ENCODE measurements around the gene SRD5A1.

The SRD5A1 gene

GRCh38 chr5:6632888-6633468 is at the start of gene SRD5A1, which contains the start of gene NSUN2:
Gene SRD5A1, plus strand, starts transcription at chr5:6633440. Its CDS starts 137 bp downstream, at chr5:6633577.
Gene NSUN2, minus strand, starts transcription at chr5:6633044. Its CDS starts 65 bp downstream, at chr5:6632979.
- intact Hi-C loops (cut with DNase I): loop anchor here (1.0 to 10.0 kb wide), 2 partner anchors 79 to 112 kb away; no protein-coding TSS in a partner anchor
- DNase-seq: peak; percentile 81 to 99 (median 90)

DNA sequence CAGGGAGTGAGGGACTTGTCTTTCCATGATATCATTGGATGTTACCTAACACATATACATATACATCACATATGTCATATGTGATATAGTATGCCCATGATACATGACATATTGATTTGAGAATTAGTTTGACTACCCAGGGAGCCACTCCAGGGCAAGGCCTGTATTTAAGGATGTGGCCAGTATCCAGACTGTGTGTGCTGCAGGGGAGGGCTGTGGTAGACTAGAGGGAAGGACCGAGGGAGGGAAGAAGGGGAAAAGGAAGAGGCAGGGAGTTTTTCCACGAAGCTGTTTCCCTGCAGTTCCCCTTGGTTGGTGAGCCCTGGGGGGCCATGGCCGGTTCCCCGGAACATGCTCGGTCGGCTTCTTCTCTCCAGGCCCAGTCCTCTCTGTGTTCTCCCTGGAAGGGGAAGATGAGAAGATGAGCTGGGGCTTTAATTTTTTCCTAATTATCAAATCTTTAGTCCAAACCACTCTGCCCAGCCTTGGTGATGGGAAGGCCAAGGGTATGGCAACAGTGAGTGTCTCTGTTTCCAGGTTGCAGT is 49.1 kb upstream of the SRD5A1 start:
- intact Hi-C loops (cut with DNase I): loop anchor here (10.0 kb wide), 1 partner anchor 209 kb away; the partner anchor contains the start of gene MED10
- DNase-seq: no peak

DNA sequence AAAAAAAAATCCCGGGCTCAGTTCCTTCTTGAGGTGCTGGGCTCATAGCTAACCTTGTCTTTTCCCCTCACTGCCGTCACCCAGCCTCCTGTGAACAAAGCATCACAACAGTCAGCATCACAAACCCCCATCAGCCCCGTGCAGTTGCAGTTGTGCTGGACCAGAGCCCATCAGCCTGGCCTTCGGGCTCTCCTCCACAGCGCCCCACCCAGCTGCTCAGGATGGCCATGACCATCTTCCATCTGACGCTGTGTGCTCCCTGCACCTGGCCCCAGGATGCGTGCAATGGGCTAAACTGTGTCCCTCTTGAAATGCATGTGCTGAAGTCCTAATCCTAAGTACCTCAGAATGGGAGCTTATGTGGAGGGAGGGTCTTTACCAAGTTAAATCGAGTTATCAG is 48.5 kb upstream of the SRD5A1 start:
- peak in 1 of 10 donors; percentile 84 for DNase-seq
- intact Hi-C loops (cut with DNase I): loop anchor here (10.0 kb wide), 1 partner anchor 210 kb away; the partner anchor contains the start of gene MED10

DNA sequence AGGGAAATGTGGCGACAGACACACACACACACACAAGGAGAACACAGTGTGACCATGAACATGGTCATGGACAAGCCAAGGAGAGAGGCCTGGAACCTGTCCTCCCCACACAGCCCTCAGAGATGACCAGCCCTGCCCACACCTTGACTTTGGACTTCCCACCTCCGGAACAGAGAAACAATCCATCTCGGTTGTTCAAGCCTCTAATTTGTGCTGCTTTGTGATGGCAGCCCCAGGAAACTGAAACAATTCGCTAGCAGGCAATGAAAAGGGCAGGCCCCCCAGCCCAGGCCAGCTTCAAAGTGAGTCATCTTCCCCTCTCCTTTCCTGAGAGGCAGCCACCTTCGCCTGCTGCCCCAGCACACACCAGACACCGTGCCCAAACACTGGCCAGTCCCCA is 48.1 kb upstream of the SRD5A1 start:
- intact Hi-C loops (cut with DNase I): loop anchor here (10.0 kb wide), 1 partner anchor 210 kb away; the partner anchor contains the start of gene MED10

DNA sequence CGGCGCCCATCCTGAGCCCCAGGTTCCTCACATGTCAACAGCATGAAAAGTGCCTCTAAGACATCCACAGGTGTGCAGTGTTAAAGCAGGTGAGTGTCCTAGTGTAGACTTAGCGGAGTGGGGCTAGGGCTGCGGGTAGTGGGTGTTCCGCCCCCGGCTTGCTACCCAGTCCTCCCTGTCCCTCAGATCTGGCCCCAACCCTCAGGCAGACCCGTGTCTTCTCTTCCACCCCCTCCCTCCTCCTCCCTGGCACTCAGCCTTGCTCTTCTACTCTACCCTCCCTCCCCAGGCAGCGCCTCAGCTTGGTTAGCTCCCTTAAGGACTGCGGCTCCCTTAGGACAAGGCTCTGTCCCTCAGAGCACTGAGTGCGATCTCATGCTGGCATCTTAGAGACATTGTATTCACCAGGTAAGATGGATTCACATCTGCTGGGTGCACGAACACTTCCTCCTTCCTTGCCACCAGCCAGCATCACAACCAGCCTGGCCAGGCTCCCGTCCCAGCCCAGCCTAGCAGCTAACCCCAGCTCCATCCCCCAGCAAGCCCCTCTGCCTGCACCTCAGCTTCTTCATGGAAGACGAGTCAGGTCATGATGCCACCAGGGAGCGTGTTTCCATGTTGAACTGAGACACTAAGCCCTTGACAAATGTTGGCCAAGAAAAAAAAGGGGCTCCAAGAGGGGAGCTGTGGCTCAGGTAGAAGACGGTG is 47.1 kb upstream of the SRD5A1 start:
- intact Hi-C loops (cut with DNase I): loop anchor here (10.0 kb wide), 1 partner anchor 211 kb away; the partner anchor contains the start of gene MED10
- DNase-seq: peak in 1 of 10 donors; percentile 37

More for the DNA sequence above, 48.1 kb upstream of the SRD5A1 start:
- DNase-seq: peak in 1 of 10 donors; percentile 44

GRCh38 chr5:6586647-6587042 is 46.6 kb upstream of the SRD5A1 start:
- DNase-seq: no peak
- intact Hi-C loops (cut with DNase I): loop anchor here (10.0 kb wide), 1 partner anchor 212 kb away; the partner anchor contains the start of gene MED10

GRCh38 chr5:6587171-6587570 is 46.1 kb upstream of the SRD5A1 start:
- no peak for DNase-seq
- intact Hi-C loops (cut with DNase I): loop anchor here (10.0 kb wide), 1 partner anchor 212 kb away; the partner anchor contains the start of gene MED10

- no peak for DNase-seq
- intact Hi-C loops (cut with DNase I): no loop called here
Measured at GRCh38 chr5:6590581-6590980, 42.7 kb upstream of the SRD5A1 start.

- intact Hi-C loops (cut with DNase I): no loop called here
- DNase-seq: peak in 1 of 10 donors; percentile 77
Measured at GRCh38 chr5:6591671-6592288, 41.5 kb upstream of the SRD5A1 start.

DNA sequence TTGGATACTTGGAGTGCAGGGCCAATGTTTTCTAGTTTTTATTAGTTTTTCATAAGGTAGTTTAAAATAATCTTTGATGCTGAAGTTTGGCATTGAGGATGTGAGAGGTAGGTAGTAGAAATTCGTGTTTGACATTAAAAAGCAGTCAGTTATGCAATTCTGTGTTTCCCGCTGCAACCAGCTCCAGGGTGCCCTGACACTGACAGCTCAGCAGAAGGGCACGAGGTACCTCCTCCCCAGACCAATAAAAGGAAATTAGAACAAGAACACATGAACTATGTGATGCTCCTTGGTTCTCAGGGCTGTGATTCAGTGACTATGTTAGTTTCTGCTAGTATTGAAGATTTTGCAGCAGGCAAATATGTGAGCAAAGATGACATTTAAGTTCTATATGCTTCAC is 40.6 kb upstream of the SRD5A1 start:
- intact Hi-C loops (cut with DNase I): no loop called here
- peak in 1 of 10 donors; percentile 14 for DNase-seq

DNA sequence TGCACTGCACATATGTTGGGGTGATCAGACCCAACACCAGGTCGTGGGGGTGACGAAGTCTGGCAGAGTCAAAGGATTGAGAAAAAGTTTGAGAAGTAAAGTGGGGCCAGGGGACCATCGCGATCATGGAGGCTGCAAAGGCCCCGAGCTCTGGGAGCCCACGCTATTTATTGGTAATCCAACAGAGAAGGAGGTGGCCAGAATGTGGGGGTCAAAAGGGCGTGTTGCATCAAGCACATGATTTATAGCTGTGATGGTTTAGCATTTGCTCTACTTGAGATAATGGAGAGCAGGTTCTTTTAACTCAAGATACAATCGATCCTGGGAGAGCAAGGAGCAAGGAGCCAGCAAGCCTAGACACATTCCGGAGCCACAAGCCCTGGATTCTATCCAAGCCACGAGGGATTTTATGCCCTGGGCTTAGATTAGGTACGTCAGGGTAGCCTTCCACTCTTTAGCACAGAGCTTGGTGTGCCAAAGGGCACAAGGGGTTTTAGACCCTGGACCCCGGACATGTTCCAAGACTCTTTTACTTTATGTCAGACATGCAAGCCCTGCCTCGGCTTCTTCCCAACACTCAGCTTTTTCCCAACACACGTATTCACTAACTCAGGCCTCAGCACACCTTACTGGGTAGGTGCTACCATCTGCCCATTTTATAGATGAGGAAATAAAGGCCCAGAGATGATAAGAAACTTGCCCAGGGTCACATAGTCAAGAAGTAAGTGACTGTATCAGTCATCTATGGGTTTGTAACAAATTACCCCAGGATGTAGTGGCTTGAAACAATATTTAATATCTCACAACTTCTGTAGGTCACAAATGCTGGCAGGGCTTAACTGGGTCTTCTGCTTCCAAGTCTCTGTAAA is 39.9 kb upstream of the SRD5A1 start:
- intact Hi-C loops (cut with DNase I): no loop called here
- DNase-seq: peak in 1 of 10 donors; percentile 43

- DNase-seq: no peak
- intact Hi-C loops (cut with DNase I): no loop called here
Measured at GRCh38 chr5:6594066-6594465, 39.2 kb upstream of the SRD5A1 start.

DNA sequence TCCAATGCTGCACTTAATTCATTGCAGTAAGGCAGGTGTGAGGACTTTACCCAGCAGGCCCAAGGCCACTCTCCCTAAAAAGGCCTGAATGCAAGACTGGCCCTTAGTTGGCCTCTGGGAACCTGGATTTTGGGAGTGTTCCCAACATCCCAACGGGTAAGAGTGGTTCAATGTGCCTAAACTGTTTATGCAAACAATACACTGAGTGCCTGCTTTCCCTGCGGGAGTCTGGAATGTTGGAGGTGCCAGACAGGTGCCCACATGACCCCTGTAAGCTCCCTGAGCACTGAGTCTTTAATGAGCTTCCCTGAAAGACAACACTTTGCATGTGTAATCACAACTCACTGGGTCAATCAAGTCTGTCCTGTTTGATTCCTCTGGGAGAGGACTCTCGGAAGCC is 37.8 kb upstream of the SRD5A1 start:
- no peak for DNase-seq
- intact Hi-C loops (cut with DNase I): no loop called here

DNA sequence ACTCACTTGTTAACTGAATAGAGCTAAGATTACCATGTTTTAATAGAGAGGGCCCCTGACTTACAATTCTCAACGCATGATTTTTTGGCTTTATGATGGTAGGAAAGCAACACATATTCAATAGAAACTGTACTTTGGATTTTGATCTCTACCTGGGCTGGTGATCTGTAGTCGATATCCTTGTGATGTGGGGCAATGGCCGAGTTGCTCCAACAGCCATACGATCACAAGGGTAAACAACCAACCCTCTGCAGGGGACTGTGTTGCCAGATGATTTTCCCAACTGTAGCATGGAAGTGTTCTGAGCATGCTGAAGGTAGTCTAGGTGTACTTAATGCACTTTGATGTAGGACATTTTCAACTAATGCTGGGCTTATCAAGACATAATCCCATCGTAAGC is 36.9 kb upstream of the SRD5A1 start:
- DNase-seq: no peak
- intact Hi-C loops (cut with DNase I): no loop called here

DNA sequence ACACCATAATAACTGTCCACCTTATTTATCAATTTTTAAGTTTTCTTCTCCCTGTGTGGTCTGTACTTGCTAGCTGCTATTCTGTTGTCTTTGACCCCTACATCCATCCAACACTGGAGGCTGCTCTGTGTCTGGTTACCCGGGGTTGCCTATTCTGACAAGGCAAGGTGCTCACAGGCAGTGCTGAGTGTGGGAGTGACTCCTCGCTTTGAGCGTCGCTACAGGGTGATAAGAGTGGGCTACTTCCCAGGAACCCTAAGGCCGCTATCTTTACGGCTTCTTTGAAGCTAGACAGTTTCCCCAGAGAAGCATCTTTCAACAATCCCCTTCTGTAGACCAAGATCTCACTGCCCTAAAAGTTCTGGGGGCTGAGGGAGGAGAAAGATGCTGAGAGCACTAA is 35.7 kb upstream of the SRD5A1 start:
- intact Hi-C loops (cut with DNase I): no loop called here
- no peak for DNase-seq

- intact Hi-C loops (cut with DNase I): no loop called here
- DNase-seq: no peak
Measured at GRCh38 chr5:6598351-6598900, 34.8 kb upstream of the SRD5A1 start.

DNA sequence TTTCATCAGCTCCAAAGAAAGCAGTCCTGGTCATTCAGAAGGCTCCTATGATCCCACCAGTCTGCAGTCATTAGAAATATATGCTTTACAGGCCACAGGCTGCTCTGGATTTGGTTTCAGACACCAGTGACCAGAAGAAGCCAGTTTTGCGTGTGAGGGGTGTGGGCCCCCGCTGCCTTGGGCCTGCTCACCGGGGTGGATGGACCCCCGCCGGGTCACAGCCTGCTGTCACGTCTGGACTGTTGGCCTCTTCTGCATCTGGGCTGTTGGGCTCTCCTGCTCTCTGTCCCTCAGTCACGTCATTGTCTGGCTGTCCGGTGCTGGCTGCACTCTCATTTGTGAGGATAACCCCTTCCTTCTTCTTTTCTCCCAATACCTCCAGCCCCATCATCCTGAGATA is 33.5 kb upstream of the SRD5A1 start:
- intact Hi-C loops (cut with DNase I): no loop called here
- no peak for DNase-seq

DNA sequence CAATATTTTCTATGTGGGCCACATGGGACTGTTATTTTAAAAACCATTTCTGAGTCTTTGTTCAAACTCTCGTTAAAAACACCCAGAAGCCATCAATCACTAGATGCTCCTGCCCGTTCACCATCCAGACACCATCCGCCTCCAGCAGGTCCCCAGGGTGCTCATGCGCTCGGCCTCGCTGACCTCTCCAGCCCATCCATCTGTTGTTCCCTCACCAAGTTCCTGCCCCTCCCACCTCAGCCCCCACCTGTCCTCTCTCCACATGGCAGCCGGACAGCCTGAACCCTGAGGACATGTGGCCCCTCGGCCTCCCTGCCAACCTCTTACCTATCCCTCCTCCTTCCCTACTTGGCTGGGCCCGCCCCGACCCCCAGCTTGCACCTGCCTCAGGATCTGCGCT is 32.0 kb upstream of the SRD5A1 start:
- intact Hi-C loops (cut with DNase I): no loop called here
- DNase-seq: no peak

DNA sequence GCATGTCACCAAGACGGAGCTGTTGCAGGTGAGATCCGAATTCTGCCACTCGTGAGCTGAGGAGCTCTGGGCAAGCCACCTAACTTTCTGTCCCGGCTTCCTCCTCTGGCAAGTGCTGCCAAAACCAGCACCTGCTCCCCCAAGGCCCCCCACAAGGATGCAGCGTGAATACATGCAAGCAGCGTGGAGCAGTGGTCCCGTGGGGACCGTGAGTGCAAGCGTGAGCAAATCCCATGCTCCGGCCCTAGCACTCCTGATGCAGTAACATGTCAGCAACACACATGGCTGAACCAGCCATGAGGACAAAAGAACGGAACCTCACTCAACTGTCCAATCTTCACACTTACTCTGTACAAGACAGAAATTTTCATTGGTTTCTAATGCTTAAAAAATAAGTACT is 31.4 kb upstream of the SRD5A1 start:
- intact Hi-C loops (cut with DNase I): no loop called here
- DNase-seq: no peak

- intact Hi-C loops (cut with DNase I): no loop called here
- no peak for DNase-seq
Measured at GRCh38 chr5:6602441-6602840, 30.8 kb upstream of the SRD5A1 start.
